Epithelial cell of proximal tubule (primary cell): ENCODE data around the gene STRIP1. TPM values are rescaled to one million over a fixed set of nuclear protein-coding genes. Genes with fewer than 3 reads are reported as not detected.
A peak's percentile ranks its signal among the peaks of the same experiment; 100 is the strongest.

Experiments used
- DNase-seq: peaks from one replicate; pipeline ENCODE4 v3.0.0-alpha.2; 2011; ENCODE audit warnings: low read depth
- H3K4me3 ChIP-seq: 2 replicates; pipeline ENCODE4 v1.5.1; 2011; ENCODE audit warnings: low read depth, mild to moderate bottlenecking, low read length
- total RNA-seq: library from RNA; depleted of rRNA; stranded (reverse); fragments of >200 nt; gene quantifications from 2 replicates; pipeline ENCODE4 v1.2.3, GENCODE V29; 2015
- TF ChIP-seq, protein P1 (sequence below): conservative IDR thresholded peaks from 2 replicates; pipeline ENCODE4 v1.5.1; 2012; ENCODE audit warnings: low read depth, mild to moderate bottlenecking, low read length

Gene STRIP1
- total RNA-seq, 1 donor from 2014 or later = 28.9 TPM

DNA sequence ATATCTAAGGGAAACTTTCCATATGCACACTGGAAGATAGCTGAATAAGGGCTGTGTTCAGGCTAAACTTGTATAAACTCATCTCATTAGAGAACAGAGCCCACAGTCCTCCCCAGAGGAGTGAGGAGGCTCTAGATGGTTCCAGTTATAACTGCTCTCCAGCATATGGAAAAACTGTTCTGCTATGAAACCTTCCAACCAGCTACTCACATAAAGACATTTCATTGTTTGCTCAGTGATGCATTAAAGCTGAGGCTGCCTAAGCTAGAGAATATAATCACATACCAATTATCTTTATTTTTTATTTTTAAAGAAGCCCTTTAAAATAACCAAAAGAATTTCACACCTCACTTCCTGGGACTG, 36.6 kb upstream of the STRIP1 start:
- H3K4me3 ChIP-seq = no peak overlapping the region
- TF ChIP-seq, protein P1, sequence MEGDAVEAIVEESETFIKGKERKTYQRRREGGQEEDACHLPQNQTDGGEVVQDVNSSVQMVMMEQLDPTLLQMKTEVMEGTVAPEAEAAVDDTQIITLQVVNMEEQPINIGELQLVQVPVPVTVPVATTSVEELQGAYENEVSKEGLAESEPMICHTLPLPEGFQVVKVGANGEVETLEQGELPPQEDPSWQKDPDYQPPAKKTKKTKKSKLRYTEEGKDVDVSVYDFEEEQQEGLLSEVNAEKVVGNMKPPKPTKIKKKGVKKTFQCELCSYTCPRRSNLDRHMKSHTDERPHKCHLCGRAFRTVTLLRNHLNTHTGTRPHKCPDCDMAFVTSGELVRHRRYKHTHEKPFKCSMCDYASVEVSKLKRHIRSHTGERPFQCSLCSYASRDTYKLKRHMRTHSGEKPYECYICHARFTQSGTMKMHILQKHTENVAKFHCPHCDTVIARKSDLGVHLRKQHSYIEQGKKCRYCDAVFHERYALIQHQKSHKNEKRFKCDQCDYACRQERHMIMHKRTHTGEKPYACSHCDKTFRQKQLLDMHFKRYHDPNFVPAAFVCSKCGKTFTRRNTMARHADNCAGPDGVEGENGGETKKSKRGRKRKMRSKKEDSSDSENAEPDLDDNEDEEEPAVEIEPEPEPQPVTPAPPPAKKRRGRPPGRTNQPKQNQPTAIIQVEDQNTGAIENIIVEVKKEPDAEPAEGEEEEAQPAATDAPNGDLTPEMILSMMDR = no peak
- no peak for DNase-seq

DNA sequence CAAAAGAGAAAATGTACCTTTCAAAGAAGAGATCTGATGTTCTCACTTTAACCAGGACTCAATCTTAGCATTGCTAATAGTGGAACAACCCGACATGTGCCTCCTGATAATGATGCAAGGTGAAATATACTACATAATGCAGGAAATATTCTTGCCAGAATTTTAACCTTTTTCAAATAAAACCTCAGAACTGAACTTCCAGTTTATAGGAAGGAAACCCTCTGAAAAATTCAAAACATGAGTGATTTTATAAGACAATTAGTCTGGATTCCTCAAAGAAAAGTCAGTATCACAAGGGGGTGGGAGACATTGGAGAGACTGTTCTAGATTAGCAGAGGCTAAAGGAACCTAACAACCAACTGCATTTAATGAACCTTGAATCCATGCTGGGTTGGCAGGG, 31.7 kb upstream of the STRIP1 start:
- TF ChIP-seq, protein P1 = no peak
- no peak overlapping the region for H3K4me3 ChIP-seq
- no peak for DNase-seq

DNA sequence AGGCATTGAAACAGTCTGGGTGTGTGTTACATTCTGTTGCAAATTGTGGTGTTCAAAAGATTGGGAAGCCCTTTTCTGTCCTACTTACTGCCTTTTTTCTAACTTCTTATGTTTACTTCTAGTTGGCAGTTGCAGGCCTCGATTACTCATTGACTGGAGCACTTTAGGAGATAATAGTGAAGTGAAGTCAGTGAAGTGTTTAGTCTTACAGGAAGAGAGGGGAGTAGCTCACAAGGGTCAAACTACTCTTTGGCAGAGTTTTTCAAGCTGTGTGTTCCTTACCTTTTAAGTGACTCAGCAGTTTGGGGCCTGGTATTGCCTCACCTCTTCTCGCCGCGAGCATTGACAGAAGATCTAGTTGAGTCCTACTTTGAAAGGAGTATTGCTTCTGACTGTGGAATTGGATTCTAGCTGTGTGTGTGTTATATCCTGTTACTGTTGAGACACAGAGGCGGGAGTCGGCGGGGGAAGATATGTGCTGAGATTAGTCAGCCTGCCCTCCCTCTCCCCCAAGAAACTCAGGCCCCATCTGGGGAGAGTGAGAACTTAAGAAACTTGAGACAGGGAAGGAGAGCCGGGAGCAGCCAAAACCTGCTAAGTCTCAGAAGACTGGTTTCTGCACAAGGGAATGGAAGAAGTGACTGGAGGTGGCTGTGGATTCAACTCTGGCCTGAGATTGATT, 30.5 kb upstream of the STRIP1 start:
- H3K4me3 ChIP-seq = peak overlapping the region; percentile 46
- TF ChIP-seq, protein P1 = no peak
- peak; percentile 99 for DNase-seq

DNA sequence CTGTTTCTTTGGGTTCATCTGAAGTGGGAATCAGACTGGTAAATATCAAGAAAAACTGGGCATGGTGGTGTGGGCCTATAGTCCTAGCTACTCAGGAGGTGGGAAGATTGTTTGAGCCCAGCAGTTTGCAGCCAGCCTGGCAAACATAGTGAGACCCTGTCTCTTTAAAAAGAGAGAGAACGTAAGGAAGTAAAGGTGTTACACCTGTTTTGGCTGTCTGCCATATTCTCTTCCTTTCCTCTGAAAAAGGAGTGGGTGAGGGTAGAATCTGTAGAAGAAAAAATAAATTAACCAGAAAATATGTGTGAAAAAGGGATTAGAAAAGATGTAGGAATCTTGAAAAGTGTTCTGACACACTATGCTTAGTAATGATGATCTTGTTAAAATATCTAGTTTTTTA, 29.8 kb upstream of the STRIP1 start:
- DNase-seq = no peak
- TF ChIP-seq, protein P1 = no peak
- peak overlapping the region; percentile 46 for H3K4me3 ChIP-seq

DNA sequence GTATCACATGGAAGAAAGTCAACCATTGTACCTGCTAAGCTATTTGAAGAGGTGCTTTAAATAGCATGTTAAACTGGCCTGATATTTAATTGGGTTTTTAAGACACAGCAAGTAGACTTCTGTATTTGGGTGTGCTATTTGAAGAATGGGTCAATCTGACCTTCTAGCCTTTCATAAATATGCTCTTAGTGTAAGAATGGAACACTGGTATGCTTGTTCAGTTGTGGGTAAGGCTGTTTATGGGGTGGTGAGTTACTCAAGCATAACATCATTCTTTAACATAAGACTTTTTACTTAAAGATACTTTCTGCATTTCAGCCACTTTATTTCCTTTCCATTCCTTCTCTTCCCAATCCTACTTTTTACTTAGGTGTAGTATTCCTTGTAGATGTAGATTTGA, 28.5 kb upstream of the STRIP1 start:
- no peak for DNase-seq
- TF ChIP-seq, protein P1 = no peak
- peak overlapping the region; percentile 46 for H3K4me3 ChIP-seq

DNA sequence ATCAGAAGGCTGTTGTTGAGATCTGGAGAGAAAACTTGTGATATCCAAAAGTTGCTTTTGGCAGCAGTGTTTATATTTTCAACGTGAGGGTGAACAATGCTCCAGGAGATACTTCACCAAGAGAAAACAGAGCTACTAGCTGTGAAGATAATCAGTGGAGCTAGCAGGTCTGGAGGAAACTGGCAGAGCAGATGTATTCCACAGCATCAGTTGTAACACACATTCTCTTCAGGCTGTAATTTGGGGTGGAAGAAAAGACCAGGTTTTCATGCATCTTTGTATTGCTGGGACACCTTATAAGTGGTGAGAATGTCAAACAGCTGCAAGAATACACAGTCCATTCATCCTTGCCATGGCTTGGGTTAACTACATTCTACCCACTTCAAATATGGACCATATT, 27.9 kb upstream of the STRIP1 start:
- no peak for DNase-seq
- TF ChIP-seq, protein P1 = no peak
- H3K4me3 ChIP-seq = no peak overlapping the region
